Calu3 (cell line): ENCODE results near the gene DNAJB14. TPM values are rescaled to one million over a fixed set of nuclear protein-coding genes. Genes with fewer than 3 reads are reported as not detected.

ENCODE experiments used
- BruUV-seq: library from RNA; stranded (reverse); fragments of 400-500 nt; replicated peaks from 2 replicates; lab custom pipeline; 2021; lab: Mats Ljungman, UMichigan
- CTCF ChIA-PET: fragments of 300-600 bp; sonication (Branson Sonifier 250); formaldehyde crosslinking; loops from one replicate; lab custom pipeline; 2022; ENCODE audit warnings: antibody characterized with exemption; lab: Charles Lee
- DNase-seq: peaks from one replicate; pipeline ENCODE4 v3.0.0; 2022
- H3K27ac Mint-ChIP-seq: one replicate; pipeline ENCODE4 v1.8.0; 2022; ENCODE audit warnings: mixed read lengths; ENCODE audit not compliant: unreplicated experiment
- H3K27me3 Mint-ChIP-seq: one replicate; pipeline ENCODE4 v1.8.0; 2022; ENCODE audit warnings: mixed read lengths; ENCODE audit not compliant: unreplicated experiment
- H3K36me3 Mint-ChIP-seq: one replicate; pipeline ENCODE4 v1.8.0; 2022; ENCODE audit warnings: mild to moderate bottlenecking, moderate library complexity, mixed read lengths; ENCODE audit not compliant: insufficient read depth, unreplicated experiment
- H3K4me1 Mint-ChIP-seq: one replicate; pipeline ENCODE4 v1.8.0; 2022; ENCODE audit warnings: mild to moderate bottlenecking, low read depth, mixed read lengths; ENCODE audit not compliant: unreplicated experiment
- H3K4me3 Mint-ChIP-seq: one replicate; pipeline ENCODE4 v1.8.0; 2022; ENCODE audit warnings: mild to moderate bottlenecking, low read depth, moderate library complexity, mixed read lengths; ENCODE audit not compliant: unreplicated experiment
- H3K9me3 Mint-ChIP-seq: one replicate; pipeline ENCODE4 v1.8.0; 2022; ENCODE audit warnings: low read depth, mixed read lengths; ENCODE audit not compliant: unreplicated experiment
- intact Hi-C: fragments of 100-400 bp; cut with micrococcal nuclease; formaldehyde crosslinking; loops from one replicate; pipeline ENCODE4 v1.10.0; 2022; ENCODE audit not compliant: unreplicated experiment
- total RNA-seq: library from RNA; stranded (reverse); gene quantifications from 2 replicates; pipeline ENCODE4 v1.2.3, GENCODE V29; 2022
- TF ChIP-seq, protein P1 (sequence below): fragments of 200-600 bp; IDR thresholded peaks from one replicate; pipeline ENCODE4 v1.8.0; 2022; ENCODE audit warnings: antibody characterized with exemption; ENCODE audit not compliant: unreplicated experiment

Gene DNAJB14
- total RNA-seq, 1 experiment from 2014 or later: 35.4 TPM

- peaks cover 33% of the 10 kb centered on the region for H3K36me3 Mint-ChIP-seq
- H3K27me3 Mint-ChIP-seq: no peaks in the 10 kb centered on the region
- CTCF ChIA-PET: no interaction called here
- H3K9me3 Mint-ChIP-seq: no peaks in the 10 kb centered on the region
- TF ChIP-seq, protein P1, sequence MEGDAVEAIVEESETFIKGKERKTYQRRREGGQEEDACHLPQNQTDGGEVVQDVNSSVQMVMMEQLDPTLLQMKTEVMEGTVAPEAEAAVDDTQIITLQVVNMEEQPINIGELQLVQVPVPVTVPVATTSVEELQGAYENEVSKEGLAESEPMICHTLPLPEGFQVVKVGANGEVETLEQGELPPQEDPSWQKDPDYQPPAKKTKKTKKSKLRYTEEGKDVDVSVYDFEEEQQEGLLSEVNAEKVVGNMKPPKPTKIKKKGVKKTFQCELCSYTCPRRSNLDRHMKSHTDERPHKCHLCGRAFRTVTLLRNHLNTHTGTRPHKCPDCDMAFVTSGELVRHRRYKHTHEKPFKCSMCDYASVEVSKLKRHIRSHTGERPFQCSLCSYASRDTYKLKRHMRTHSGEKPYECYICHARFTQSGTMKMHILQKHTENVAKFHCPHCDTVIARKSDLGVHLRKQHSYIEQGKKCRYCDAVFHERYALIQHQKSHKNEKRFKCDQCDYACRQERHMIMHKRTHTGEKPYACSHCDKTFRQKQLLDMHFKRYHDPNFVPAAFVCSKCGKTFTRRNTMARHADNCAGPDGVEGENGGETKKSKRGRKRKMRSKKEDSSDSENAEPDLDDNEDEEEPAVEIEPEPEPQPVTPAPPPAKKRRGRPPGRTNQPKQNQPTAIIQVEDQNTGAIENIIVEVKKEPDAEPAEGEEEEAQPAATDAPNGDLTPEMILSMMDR: no peak
- no TSS peak for BruUV-seq
- intact Hi-C loops: no loop called here
- no peak overlapping the region for H3K27ac Mint-ChIP-seq
- peaks cover 6% of the 10 kb centered on the region for H3K4me1 Mint-ChIP-seq
- no peak overlapping the region for H3K4me3 Mint-ChIP-seq
- DNase-seq: no peak
Measured at GRCh38 chr4:99943904-99944437, 2.4 kb downstream of the DNAJB14 start.

GRCh38 chr4:99938243-99938753 lies 8.1 kb downstream of the DNAJB14 start:
- no peak for DNase-seq
- CTCF ChIA-PET: interaction anchor here (0.7 to 1.0 kb wide), 2 partner anchors 11 to 1075 kb away, joined by 3 read pairs; no protein-coding TSS in a partner anchor
- intact Hi-C loops: no loop called here
- Mint-ChIP-seq H3K27me3 (no peaks in the 10 kb centered on the region), H3K36me3 (peaks cover 4% of the 10 kb centered on the region), H3K27ac (no peak overlapping the region), H3K4me3 (no peak overlapping the region), H3K9me3 (no peaks in the 10 kb centered on the region), H3K4me1 (peaks cover 5% of the 10 kb centered on the region)
- no TSS peak for BruUV-seq
- TF ChIP-seq, protein P1: no peak

- H3K4me3 Mint-ChIP-seq: no peak overlapping the region
- CTCF ChIA-PET: no interaction called here
- no peaks in the 10 kb centered on the region for H3K4me1 Mint-ChIP-seq
- no peak for DNase-seq
- BruUV-seq: no TSS peak
- no peaks in the 10 kb centered on the region for H3K9me3 Mint-ChIP-seq
- H3K36me3 Mint-ChIP-seq: peaks cover 4% of the 10 kb centered on the region
- no peak overlapping the region for H3K27ac Mint-ChIP-seq
- no peaks in the 10 kb centered on the region for H3K27me3 Mint-ChIP-seq
- TF ChIP-seq, protein P1: no peak
- intact Hi-C loops: no loop called here
Measured at GRCh38 chr4:99934891-99935290, 11.5 kb downstream of the DNAJB14 start.

DNA sequence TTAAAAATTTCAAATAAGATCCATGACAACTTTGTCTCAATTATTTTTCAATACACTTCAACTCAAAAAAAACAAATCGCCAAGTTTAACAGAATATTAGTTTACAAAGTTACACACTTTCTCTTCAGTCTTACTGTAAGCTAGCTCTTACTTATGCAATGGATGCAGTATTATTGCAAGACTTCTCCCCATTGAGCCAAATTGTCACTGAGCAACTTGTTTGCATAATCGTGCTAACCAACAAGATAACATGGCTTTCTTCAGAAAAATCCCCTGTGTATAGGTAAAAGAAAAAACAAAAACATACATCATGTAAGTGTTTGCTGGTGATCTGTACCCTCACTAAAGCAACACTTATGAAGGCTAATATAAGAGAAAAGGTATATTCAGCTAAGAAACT lies 18.9 kb downstream of the DNAJB14 start:
- Mint-ChIP-seq H3K4me1 (no peaks in the 10 kb centered on the region), H3K4me3 (no peak overlapping the region), H3K27ac (no peak overlapping the region), H3K9me3 (no peaks in the 10 kb centered on the region), H3K27me3 (no peaks in the 10 kb centered on the region), H3K36me3 (peaks cover 5% of the 10 kb centered on the region)
- no TSS peak for BruUV-seq
- CTCF ChIA-PET: no interaction called here
- intact Hi-C loops: no loop called here
- TF ChIP-seq, protein P1: no peak
- DNase-seq: no peak
